K562 (cell line): Measurements from ENCODE around the gene TCF25. TPM values are rescaled to one million over a fixed set of nuclear protein-coding genes. Genes with fewer than 3 reads are reported as not detected.

Experiments
- ATF7 ChIP-seq: fragments of 450-650 bp; IDR thresholded peaks from 2 replicates; pipeline ENCODE4 v1.7.1; 2014; ENCODE audit warnings: mild to moderate bottlenecking, moderate library complexity
- FOXK1 ChIP-seq: sonication (generic); formaldehyde crosslinking; IDR thresholded peaks from 2 replicates; pipeline ENCODE4 v1.8.0; 2022; ENCODE audit warnings: missing genetic modification reagents, mild to moderate bottlenecking, borderline replicate concordance
- GABPB2 ChIP-seq: fragments of 250-450 bp; sonication (Bioruptor Pico); conservative IDR thresholded peaks from 2 replicates; pipeline ENCODE4 v1.5.1; 2021; ENCODE audit warnings: mild to moderate bottlenecking
- HSF4 ChIP-seq: fragments of 250-450 bp; sonication (Bioruptor Pico); IDR thresholded peaks from 2 replicates; pipeline ENCODE4 v2.1.2; 2022; ENCODE audit warnings: mild to moderate bottlenecking, moderate library complexity, borderline replicate concordance
- MBD2 ChIP-seq: sonication (generic); IDR thresholded peaks from 2 replicates; pipeline ENCODE4 v1.6.1; 2016; ENCODE audit warnings: low read depth, borderline replicate concordance
- MGA ChIP-seq: fragments of 450-650 bp; IDR thresholded peaks from 2 replicates; pipeline ENCODE4 v1.6.1; 2016; ENCODE audit warnings: mild to moderate bottlenecking, moderate library complexity
- STAG1 ChIP-seq: sonication (generic); formaldehyde crosslinking; IDR thresholded peaks from 2 replicates; pipeline ENCODE4 v1.5.0; 2020; ENCODE audit warnings: missing genetic modification reagents, borderline replicate concordance
- ZNF23 ChIP-seq: fragments of 250-450 bp; sonication (Bioruptor Pico); IDR thresholded peaks from 2 replicates; pipeline ENCODE4 v1.4.0; 2020; ENCODE audit warnings: mild to moderate bottlenecking
- polyA plus RNA-seq, 8 experiments: library from polyadenylated mRNA; depleted of rRNA in 4 of 8; stranded (reverse) in 5 of 8; unstranded in 3 of 8; fragments of >200 nt; fragmentation: Nextera tagmentation in 2 of 8; fragmentation: Illumina TruSeq in 1 of 8; extraction: Ambion mirVana in 2 of 8; extraction: Trizol in 1 of 8; gene quantifications; 2 replicates each; pipeline versions ENCODE4 v1.2.1 to v1.2.3, GENCODE V29; 2011 to 2014; ENCODE audit warnings: inconsistent platforms in 1 of 8, missing spikeins in 1 of 8
- total RNA-seq, 7 experiments: library from RNA; depleted of rRNA in 6 of 7; stranded (reverse); fragments of >200 nt in 6 of 7; fragmentation: Illumina TruSeq in 2 of 7; extraction: Trizol in 2 of 7; gene quantifications; 2 replicates each; pipeline versions ENCODE4 v1.2.1 to v1.2.3, GENCODE V29; 2011 to 2021; ENCODE audit warnings: low replicate concordance in 1 of 7
- TF ChIP-seq, protein P1 (sequence below): fragments of 250-450 bp; sonication (Bioruptor Pico); IDR thresholded peaks from 2 replicates; pipeline ENCODE4 v1.5.1; 2021; ENCODE audit warnings: mild to moderate bottlenecking
- TF ChIP-seq, protein P2 (sequence below): fragments of 250-450 bp; sonication (Bioruptor Pico); IDR thresholded peaks from 2 replicates; pipeline ENCODE4 v1.4.0; 2020; ENCODE audit warnings: mild to moderate bottlenecking, moderate library complexity

TCF25 gene
- total and polyA plus RNA-seq, 9 of the 15 experiments (the other 6 are each of a cell fraction or from before 2014, with no cell fraction given): 9.0 to 154 (median 83.8) TPM

DNA sequence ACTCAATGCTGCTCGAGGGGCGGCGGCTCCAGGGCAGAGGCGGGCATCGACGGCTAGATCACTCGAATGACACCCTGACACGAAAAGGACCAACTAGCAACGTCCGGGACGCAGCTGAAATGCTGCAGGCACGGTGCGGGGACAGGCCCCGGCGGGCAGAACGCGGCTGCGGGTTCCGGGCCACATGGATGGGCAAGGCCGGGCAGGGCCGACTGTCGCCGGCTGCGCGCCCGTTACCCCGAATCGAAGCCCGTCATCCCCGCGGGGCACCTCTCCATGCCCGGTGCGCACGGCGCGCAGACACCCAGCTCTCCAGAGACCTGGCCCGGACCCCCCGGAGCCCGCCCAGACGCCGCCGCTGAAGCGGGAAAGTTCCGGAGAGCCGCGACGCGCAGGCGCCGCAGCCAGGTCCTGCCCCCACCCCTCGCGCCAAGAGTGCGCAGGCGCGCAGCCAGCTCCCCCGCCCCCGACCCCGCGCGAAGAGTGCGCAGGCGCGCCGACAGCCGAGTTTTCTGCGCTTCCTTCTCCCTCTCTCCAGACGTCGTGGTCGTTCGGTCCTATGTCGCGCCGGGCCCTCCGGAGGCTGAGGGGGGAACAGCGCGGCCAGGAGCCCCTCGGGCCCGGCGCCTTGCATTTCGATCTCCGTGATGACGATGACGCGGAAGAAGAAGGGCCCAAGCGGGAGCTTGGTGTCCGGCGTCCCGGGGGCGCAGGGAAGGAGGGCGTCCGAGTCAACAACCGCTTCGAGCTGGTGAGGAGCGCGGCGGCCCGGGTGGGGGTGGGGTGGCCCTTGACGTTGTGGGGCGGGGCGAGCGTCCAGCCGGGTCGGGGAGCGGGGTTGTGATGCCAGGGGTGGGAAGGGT is at the start of gene TCF25 (continued):
- TF ChIP-seq MGA (peak; percentile 99), HSF4 (no peak), MBD2 (peak; percentile 69), STAG1 (CRISPR knock-in tag) (no peak), ZNF23 (no peak), GABPB2 (CRISPR knock-in tag) (no peak), ATF7 (peak; percentile 45; the same call in 1 of the 2 replicates), FOXK1 (no peak)
- TF ChIP-seq, protein P1, sequence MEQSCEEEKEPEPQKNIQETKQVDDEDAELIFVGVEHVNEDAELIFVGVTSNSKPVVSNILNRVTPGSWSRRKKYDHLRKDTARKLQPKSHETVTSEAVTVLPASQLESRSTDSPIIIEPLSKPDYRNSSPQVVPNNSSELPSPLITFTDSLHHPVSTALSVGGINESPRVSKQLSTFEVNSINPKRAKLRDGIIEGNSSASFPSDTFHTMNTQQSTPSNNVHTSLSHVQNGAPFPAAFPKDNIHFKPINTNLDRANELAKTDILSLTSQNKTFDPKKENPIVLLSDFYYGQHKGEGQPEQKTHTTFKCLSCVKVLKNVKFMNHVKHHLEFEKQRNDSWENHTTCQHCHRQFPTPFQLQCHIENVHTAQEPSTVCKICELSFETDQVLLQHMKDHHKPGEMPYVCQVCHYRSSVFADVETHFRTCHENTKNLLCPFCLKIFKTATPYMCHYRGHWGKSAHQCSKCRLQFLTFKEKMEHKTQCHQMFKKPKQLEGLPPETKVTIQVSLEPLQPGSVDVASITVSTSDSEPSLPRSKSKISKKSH (CRISPR knock-in tag): no peak
- TF ChIP-seq, protein P2, sequence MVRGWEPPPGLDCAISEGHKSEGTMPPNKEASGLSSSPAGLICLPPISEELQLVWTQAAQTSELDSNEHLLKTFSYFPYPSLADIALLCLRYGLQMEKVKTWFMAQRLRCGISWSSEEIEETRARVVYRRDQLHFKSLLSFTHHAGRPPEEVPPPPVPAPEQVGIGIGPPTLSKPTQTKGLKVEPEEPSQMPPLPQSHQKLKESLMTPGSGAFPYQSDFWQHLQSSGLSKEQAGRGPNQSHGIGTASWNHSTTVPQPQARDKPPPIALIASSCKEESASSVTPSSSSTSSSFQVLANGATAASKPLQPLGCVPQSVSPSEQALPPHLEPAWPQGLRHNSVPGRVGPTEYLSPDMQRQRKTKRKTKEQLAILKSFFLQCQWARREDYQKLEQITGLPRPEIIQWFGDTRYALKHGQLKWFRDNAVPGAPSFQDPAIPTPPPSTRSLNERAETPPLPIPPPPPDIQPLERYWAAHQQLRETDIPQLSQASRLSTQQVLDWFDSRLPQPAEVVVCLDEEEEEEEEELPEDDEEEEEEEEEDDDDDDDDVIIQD (CRISPR knock-in tag): no peak
